Measurements from ENCODE around the gene PPP1R12C. TPM values are rescaled to one million over a fixed set of nuclear protein-coding genes. Genes with fewer than 3 reads are reported as not detected.

PPP1R12C gene
- total RNA-seq, 1 experiment from 2014 or later = 79.9 TPM

GRCh38 chr19:55082020-55082851 is 35.2 kb downstream of the PPP1R12C start:
- Mint-ChIP-seq H3K4me1 (peaks cover 16 to 42% of the 10 kb centered on the region in 2 experiments), H3K9me3 (peaks cover 0 to 3% of the 10 kb centered on the region in 2 experiments; a peak in 1 of 5 replicates), H3K27me3 (ENCODE audit: low read depth) (peaks cover 60% of the 10 kb centered on the region), H3K36me3 (ENCODE audit: insufficient read depth in 1 of 3, low read depth in 3 of 3) (peaks cover 7 to 11% (median 10%) of the 10 kb centered on the region in 3 experiments; a peak in 6 of 7 replicates), H3K4me3 (peak overlapping the region; percentile 73 to 87), H3K27ac (peak overlapping the region in 2 of 3 experiments; percentile 48 to 81; a peak in 1 of 7 replicates)
- Histone ChIP-seq H2AFZ (ENCODE audit: low read length) (no peak overlapping the region), H2BK20ac (ENCODE audit: low read depth, low read length, poor library complexity, severe bottlenecking) (no peak overlapping the region), H2AK5ac (ENCODE audit: insufficient read length, low read length) (no peak overlapping the region), H3K79me1 (ENCODE audit: insufficient read depth, low read depth, low read length, poor library complexity, severe bottlenecking) (no peaks in the 10 kb centered on the region), H4K91ac (ENCODE audit: insufficient read length, low read depth, low read length) (no peak overlapping the region), H3K4me2 (ENCODE audit: insufficient read depth, insufficient read length, low read length) (peak overlapping the region; percentile 73), H2BK12ac (ENCODE audit: insufficient read length, low read depth, low read length) (no peak overlapping the region), H3K23me2 (ENCODE audit: insufficient read length, low read depth, low read length, poor library complexity, severe bottlenecking) (peaks cover 29% of the 10 kb centered on the region), H3K27me3 (ENCODE audit: insufficient read depth, low read length) (no peaks in the 10 kb centered on the region; the same call in 1 of the 2 replicates), H3K56ac (ENCODE audit: insufficient read length, low read depth, low read length) (no peak overlapping the region), H3K18ac (ENCODE audit: insufficient read length, low read depth, low read length) (peak overlapping the region; percentile 85), H3K4ac (ENCODE audit: low read depth, low read length) (no peak overlapping the region), H4K5ac (ENCODE audit: insufficient read length, low read depth, low read length) (no peak overlapping the region), H2BK5ac (ENCODE audit: insufficient read length, low read length) (no peak overlapping the region), H4K20me1 (ENCODE audit: control insufficient read depth, insufficient read depth, insufficient read length) (no peaks in the 10 kb centered on the region), H4K8ac (replicated peaks; ENCODE audit: insufficient read length, low read depth, low read length) (no peak overlapping the region), H3K9ac (ENCODE audit: extremely low read depth, insufficient read length, low read length) (peak overlapping the region; percentile 24), H3K4me1 (ENCODE audit: insufficient read depth, low read length) (peaks cover 4% of the 10 kb centered on the region; the same call in 1 of the 2 replicates), H3T11ph (ENCODE audit: low read length) (no peak overlapping the region), H2BK120ac (ENCODE audit: low read depth, low read length, poor library complexity, severe bottlenecking) (no peak overlapping the region), H3K9me3 (ENCODE audit: control insufficient read depth, low read depth, low read length) (no peaks in the 10 kb centered on the region), H3K14ac (ENCODE audit: insufficient read depth, low read length) (peak overlapping the region; percentile 79), H2BK15ac (ENCODE audit: low read depth, low read length) (no peak overlapping the region), H3K79me2 (ENCODE audit: insufficient read depth, low read length) (no peaks in the 10 kb centered on the region), H3K23ac (ENCODE audit: insufficient read length, low read depth, low read length) (no peak overlapping the region), H3K27ac (ENCODE audit: insufficient read length, low read depth, low read length) (no peak overlapping the region)
- peak; percentile 97 for DNase-seq
- WGBS (ENCODE audit: extremely low coverage, insufficient read length, low lambda C conversion rate) = no CpG with 5 or more reads among the region's 64 CpGs
- TF ChIP-seq, protein P1, sequence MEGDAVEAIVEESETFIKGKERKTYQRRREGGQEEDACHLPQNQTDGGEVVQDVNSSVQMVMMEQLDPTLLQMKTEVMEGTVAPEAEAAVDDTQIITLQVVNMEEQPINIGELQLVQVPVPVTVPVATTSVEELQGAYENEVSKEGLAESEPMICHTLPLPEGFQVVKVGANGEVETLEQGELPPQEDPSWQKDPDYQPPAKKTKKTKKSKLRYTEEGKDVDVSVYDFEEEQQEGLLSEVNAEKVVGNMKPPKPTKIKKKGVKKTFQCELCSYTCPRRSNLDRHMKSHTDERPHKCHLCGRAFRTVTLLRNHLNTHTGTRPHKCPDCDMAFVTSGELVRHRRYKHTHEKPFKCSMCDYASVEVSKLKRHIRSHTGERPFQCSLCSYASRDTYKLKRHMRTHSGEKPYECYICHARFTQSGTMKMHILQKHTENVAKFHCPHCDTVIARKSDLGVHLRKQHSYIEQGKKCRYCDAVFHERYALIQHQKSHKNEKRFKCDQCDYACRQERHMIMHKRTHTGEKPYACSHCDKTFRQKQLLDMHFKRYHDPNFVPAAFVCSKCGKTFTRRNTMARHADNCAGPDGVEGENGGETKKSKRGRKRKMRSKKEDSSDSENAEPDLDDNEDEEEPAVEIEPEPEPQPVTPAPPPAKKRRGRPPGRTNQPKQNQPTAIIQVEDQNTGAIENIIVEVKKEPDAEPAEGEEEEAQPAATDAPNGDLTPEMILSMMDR (conservative IDR thresholded peaks at IDR 0.05) = no peak

All from H9 (cell line).